HEK293 (cell line): ENCODE data around the gene SLC36A4.

Experiments used
- CTCF ChIA-PET: fragments of 350-600 bp; formaldehyde crosslinking; extraction: SDS; loops from one replicate; lab custom pipeline; 2021; ENCODE audit warnings: antibody characterized with exemption; lab: Yijun Ruan, JAX
- POLR2A ChIA-PET: fragments of 300-600 bp; formaldehyde crosslinking; extraction: SDS; loops from one replicate; lab custom pipeline; 2020; ENCODE audit warnings: antibody characterized with exemption, inconsistent platforms; lab: Yijun Ruan, JAX
- H3K27ac ChIP-seq: fragments of 200-500 bp; sonication (Bioruptor generic); 2 replicates; pipeline ENCODE4 v1.5.1; 2014; ENCODE audit warnings: low read depth, low read length, control low read depth, inconsistent platforms; ENCODE audit errors: extremely low read depth
- H3K36me3 ChIP-seq, 2 experiments: fragments of 200-500 bp in 1 of 2; sonication (Bioruptor generic) in 1 of 2; 1 replicate in 1 of 2; 2 replicates in 1 of 2; pipeline ENCODE4 v1.5.1; 2014 to 2017; ENCODE audit warnings: inconsistent platforms in 2 of 2, low read length in 2 of 2; ENCODE audit not compliant: control insufficient read depth in 2 of 2, insufficient read depth in 1 of 2
- H3K4me1 ChIP-seq: fragments of 200-500 bp; sonication (Bioruptor generic); 2 replicates; pipeline ENCODE4 v1.5.1; 2014; ENCODE audit warnings: mild to moderate bottlenecking, low read length, inconsistent platforms; ENCODE audit not compliant: control insufficient read depth, insufficient read depth
- H3K4me3 ChIP-seq: 2 replicates; pipeline ENCODE4 v1.5.1; 2011; ENCODE audit warnings: low read depth, mild to moderate bottlenecking, control low read depth, low read length, moderate library complexity
- H3K9me3 ChIP-seq: fragments of 200-500 bp; sonication (Bioruptor generic); 2 replicates; pipeline ENCODE4 v1.5.1; 2014; ENCODE audit warnings: low read depth, low read length, inconsistent platforms; ENCODE audit not compliant: control insufficient read depth, insufficient read depth
- GLI2 ChIP-seq: fragments of 450-650 bp; formaldehyde crosslinking; IDR thresholded peaks from 2 replicates; pipeline ENCODE4; 2017; ENCODE audit warnings: missing biosample characterization, missing genetic modification characterization, low read depth, borderline replicate concordance
- KLF1 ChIP-seq: fragments of 450-650 bp; formaldehyde crosslinking; IDR thresholded peaks from 2 replicates; pipeline ENCODE4 v1.5.1; 2016; ENCODE audit warnings: missing biosample characterization, missing genetic modification characterization
- SP3 ChIP-seq: fragments of 450-650 bp; formaldehyde crosslinking; IDR thresholded peaks from 2 replicates; pipeline ENCODE4 v1.5.1; 2016; ENCODE audit warnings: missing biosample characterization, missing genetic modification characterization
- ZBTB21 ChIP-seq: fragments of 450-650 bp; formaldehyde crosslinking; IDR thresholded peaks from 2 replicates; pipeline ENCODE4 v1.5.1; 2017; ENCODE audit warnings: missing biosample characterization, missing genetic modification characterization
- ZNF202 ChIP-seq: fragments of 450-650 bp; formaldehyde crosslinking; IDR thresholded peaks from 2 replicates; pipeline ENCODE4 v1.5.1; 2016; ENCODE audit warnings: missing biosample characterization, missing genetic modification characterization, borderline replicate concordance
- ZNF223 ChIP-seq: fragments of 450-650 bp; formaldehyde crosslinking; IDR thresholded peaks from 2 replicates; pipeline ENCODE4 v1.5.1; 2016; ENCODE audit warnings: missing biosample characterization, missing genetic modification characterization
- ZNF248 ChIP-seq: fragments of 450-650 bp; formaldehyde crosslinking; IDR thresholded peaks from 2 replicates; pipeline ENCODE4 v1.5.1; 2017; ENCODE audit warnings: missing biosample characterization, missing genetic modification characterization
- ZNF341 ChIP-seq: fragments of 450-650 bp; formaldehyde crosslinking; IDR thresholded peaks from 2 replicates; pipeline ENCODE4; 2016; ENCODE audit warnings: low read depth, missing biosample characterization, missing genetic modification characterization
- ZNF37A ChIP-seq: fragments of 450-650 bp; IDR thresholded peaks from 2 replicates; pipeline ENCODE4 v1.5.1; 2018; ENCODE audit warnings: missing biosample characterization, missing genetic modification characterization
- ZNF394 ChIP-seq: fragments of 450-650 bp; formaldehyde crosslinking; IDR thresholded peaks from 2 replicates; pipeline ENCODE4 v1.5.1; 2016; ENCODE audit warnings: missing biosample characterization, missing genetic modification characterization, mild to moderate bottlenecking, moderate library complexity, borderline replicate concordance
- ZNF426 ChIP-seq: fragments of 450-650 bp; formaldehyde crosslinking; IDR thresholded peaks from 2 replicates; pipeline ENCODE4 v1.5.1; 2017; ENCODE audit warnings: missing biosample characterization, missing genetic modification characterization, mild to moderate bottlenecking, inconsistent platforms, moderate library complexity
- ZNF544 ChIP-seq: fragments of 450-650 bp; formaldehyde crosslinking; IDR thresholded peaks from 2 replicates; pipeline ENCODE4 v1.5.0; 2017; ENCODE audit warnings: missing biosample characterization, missing genetic modification characterization
- ZNF629 ChIP-seq: fragments of 450-650 bp; formaldehyde crosslinking; IDR thresholded peaks from 2 replicates; pipeline ENCODE4 v1.5.1; 2017; ENCODE audit warnings: missing biosample characterization, missing genetic modification characterization
- ZNF677 ChIP-seq: fragments of 450-650 bp; IDR thresholded peaks from 2 replicates; pipeline ENCODE4 v1.5.0; 2018; ENCODE audit warnings: missing biosample characterization, mild to moderate bottlenecking, missing genetic modification characterization, moderate library complexity
- ZNF76 ChIP-seq: fragments of 450-650 bp; formaldehyde crosslinking; IDR thresholded peaks from 2 replicates; pipeline ENCODE4; 2016; ENCODE audit warnings: low read depth, missing biosample characterization, missing genetic modification characterization, borderline replicate concordance
- ZNF777 ChIP-seq: fragments of 450-650 bp; formaldehyde crosslinking; IDR thresholded peaks from 2 replicates; pipeline ENCODE4 v1.5.1; 2017; ENCODE audit warnings: missing biosample characterization, missing genetic modification characterization, borderline replicate concordance
- ZNF837 ChIP-seq: fragments of 450-650 bp; formaldehyde crosslinking; IDR thresholded peaks from 2 replicates; pipeline ENCODE4 v1.5.1; 2016; ENCODE audit warnings: missing biosample characterization, missing genetic modification characterization
- ZSCAN23 ChIP-seq: fragments of 450-650 bp; formaldehyde crosslinking; IDR thresholded peaks from 2 replicates; pipeline ENCODE4 v1.5.1; 2016; ENCODE audit warnings: missing biosample characterization, missing genetic modification characterization
- TF ChIP-seq, protein P1 (sequence below): fragments of 450-650 bp; formaldehyde crosslinking; IDR thresholded peaks from 2 replicates; pipeline ENCODE4 v1.5.0; 2017; ENCODE audit warnings: missing biosample characterization, missing genetic modification characterization, borderline replicate concordance
- TF ChIP-seq, protein P2 (sequence below): fragments of 450-650 bp; formaldehyde crosslinking; IDR thresholded peaks from 2 replicates; pipeline ENCODE4 v1.5.1; 2016; ENCODE audit warnings: missing biosample characterization, missing genetic modification characterization, low read depth
- TF ChIP-seq, protein P3 (sequence below): sonication (generic); formaldehyde crosslinking; IDR thresholded peaks from 2 replicates; pipeline ENCODE4 v1.8.1; 2022; ENCODE audit warnings: mild to moderate bottlenecking, moderate library complexity, missing genetic modification reagents
- TF ChIP-seq, protein P4 (sequence below): fragments of 450-650 bp; formaldehyde crosslinking; IDR thresholded peaks from 2 replicates; pipeline ENCODE4 v1.5.1; 2016; ENCODE audit warnings: missing biosample characterization, missing genetic modification characterization
- TF ChIP-seq, protein P5 (sequence below): fragments of 450-650 bp; formaldehyde crosslinking; IDR thresholded peaks from 2 replicates; pipeline ENCODE4 v1.5.1; 2017; ENCODE audit warnings: missing biosample characterization, mild to moderate bottlenecking, missing genetic modification characterization, moderate library complexity

The SLC36A4 gene

DNA sequence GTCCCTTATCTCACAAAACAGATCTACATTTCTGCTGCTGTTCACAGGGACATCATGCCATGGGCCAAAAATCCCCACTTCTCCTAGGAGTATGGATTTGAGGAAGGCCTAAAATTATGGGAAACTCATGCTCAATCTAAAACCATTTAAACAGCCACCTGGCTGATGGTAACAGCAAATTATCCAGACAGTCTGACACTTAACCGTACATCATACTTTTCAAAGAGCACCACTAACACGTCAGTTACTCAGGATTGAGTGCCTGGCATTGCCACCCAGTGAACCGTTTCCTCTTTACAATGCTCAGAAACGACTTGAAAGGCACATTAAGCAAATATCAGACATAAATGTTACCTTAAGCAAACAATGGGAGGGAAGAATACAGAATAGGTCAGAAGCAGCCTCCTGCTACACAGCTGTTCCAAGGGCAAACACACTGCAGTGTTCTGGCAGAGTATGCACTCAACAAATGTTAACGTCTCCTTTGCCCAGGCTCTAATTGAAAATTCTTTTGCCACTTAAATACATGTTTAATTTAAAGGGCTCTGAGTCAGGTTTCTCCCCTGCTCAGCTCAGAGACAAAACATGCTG lies 18.8 kb upstream of the SLC36A4 start:
- Histone ChIP-seq H3K4me1 (no peaks in the 10 kb centered on the region), H3K36me3 (no peaks in the 10 kb centered on the region), H3K4me3 (no peak overlapping the region), H3K27ac (no peak overlapping the region), H3K9me3 (no peaks in the 10 kb centered on the region)
- ChIA-PET CTCF (no interaction called here), POLR2A (no interaction called here)
- TF ChIP-seq ZNF202 (no peak), GLI2 (tag by site-specific recombination) (no peak)

DNA sequence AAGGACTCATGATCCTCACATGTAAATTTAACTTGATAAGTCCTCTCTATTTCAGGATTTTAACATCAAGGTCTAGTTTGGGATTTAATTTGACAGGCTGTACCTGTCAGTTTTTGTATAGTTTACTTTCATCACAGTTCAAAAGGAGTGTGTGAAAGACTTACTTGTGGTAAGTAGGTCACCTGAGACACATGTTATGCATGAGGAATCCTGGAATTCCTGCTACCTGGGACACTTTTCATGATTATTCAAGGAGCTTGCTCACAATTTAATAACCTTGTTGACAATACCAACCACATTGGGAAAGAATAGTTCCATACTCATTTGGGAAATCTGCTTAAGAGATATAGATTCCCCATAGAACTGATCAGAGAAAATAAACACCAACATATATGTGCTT lies 15.8 kb upstream of the SLC36A4 start:
- no peaks in the 10 kb centered on the region for H3K4me1 ChIP-seq
- CTCF ChIA-PET: interaction anchor here (0.5 to 0.9 kb wide), 3 partner anchors 10 to 970 kb away, joined by 3 to 4 read pairs (median 4); no protein-coding TSS in a partner anchor
- POLR2A ChIA-PET: no interaction called here

DNA sequence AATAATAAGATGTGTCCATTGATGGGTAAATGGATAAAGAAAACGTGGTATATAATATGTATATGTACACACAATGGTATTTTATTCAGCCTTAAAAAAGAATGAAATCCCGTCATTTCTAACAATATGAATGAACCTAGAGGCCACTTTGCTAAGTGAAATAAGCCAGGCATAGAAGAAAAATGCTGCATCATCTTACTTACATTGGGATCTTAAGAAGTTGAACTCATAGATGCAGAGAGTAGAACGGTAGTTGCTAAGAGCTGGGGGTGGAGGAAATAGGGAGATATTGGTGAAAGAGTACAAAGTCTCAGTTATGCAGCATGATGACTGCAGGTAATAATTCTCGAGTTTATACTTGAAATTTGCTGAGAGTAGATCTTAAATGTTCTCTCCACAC lies 14.3 kb upstream of the SLC36A4 start:
- Histone ChIP-seq H3K9me3 (no peaks in the 10 kb centered on the region), H3K4me3 (no peak overlapping the region), H3K36me3 (no peaks in the 10 kb centered on the region), H3K27ac (no peak overlapping the region), H3K4me1 (no peaks in the 10 kb centered on the region)
- POLR2A ChIA-PET: no interaction called here
- CTCF ChIA-PET: interaction anchor here (1.2 kb wide), 1 partner anchor 22 kb away, joined by 6 read pairs; no protein-coding TSS in a partner anchor
- no peak for TF ChIP-seq ZBTB21 (tag by site-specific recombination)
- TF ChIP-seq ZNF677: no peak
- TF ChIP-seq ZSCAN23: no peak
- TF ChIP-seq, protein P1, sequence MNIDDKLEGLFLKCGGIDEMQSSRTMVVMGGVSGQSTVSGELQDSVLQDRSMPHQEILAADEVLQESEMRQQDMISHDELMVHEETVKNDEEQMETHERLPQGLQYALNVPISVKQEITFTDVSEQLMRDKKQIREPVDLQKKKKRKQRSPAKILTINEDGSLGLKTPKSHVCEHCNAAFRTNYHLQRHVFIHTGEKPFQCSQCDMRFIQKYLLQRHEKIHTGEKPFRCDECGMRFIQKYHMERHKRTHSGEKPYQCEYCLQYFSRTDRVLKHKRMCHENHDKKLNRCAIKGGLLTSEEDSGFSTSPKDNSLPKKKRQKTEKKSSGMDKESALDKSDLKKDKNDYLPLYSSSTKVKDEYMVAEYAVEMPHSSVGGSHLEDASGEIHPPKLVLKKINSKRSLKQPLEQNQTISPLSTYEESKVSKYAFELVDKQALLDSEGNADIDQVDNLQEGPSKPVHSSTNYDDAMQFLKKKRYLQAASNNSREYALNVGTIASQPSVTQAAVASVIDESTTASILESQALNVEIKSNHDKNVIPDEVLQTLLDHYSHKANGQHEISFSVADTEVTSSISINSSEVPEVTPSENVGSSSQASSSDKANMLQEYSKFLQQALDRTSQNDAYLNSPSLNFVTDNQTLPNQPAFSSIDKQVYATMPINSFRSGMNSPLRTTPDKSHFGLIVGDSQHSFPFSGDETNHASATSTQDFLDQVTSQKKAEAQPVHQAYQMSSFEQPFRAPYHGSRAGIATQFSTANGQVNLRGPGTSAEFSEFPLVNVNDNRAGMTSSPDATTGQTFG (tag by site-specific recombination): no peak
- no peak for TF ChIP-seq ZNF629 (tag by site-specific recombination)

More for the DNA sequence above, 15.8 kb upstream of the SLC36A4 start:
- Histone ChIP-seq H3K9me3 (no peaks in the 10 kb centered on the region), H3K36me3 (no peaks in the 10 kb centered on the region), H3K4me3 (no peak overlapping the region), H3K27ac (no peak overlapping the region)
- no peak for TF ChIP-seq ZNF837
- TF ChIP-seq SP3 (tag by site-specific recombination): no peak
- TF ChIP-seq, protein P2, sequence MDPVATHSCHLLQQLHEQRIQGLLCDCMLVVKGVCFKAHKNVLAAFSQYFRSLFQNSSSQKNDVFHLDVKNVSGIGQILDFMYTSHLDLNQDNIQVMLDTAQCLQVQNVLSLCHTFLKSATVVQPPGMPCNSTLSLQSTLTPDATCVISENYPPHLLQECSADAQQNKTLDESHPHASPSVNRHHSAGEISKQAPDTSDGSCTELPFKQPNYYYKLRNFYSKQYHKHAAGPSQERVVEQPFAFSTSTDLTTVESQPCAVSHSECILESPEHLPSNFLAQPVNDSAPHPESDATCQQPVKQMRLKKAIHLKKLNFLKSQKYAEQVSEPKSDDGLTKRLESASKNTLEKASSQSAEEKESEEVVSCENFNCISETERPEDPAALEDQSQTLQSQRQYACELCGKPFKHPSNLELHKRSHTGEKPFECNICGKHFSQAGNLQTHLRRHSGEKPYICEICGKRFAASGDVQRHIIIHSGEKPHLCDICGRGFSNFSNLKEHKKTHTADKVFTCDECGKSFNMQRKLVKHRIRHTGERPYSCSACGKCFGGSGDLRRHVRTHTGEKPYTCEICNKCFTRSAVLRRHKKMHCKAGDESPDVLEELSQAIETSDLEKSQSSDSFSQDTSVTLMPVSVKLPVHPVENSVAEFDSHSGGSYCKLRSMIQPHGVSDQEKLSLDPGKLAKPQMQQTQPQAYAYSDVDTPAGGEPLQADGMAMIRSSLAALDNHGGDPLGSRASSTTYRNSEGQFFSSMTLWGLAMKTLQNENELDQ: no peak
- no peak for TF ChIP-seq KLF1 (tag by site-specific recombination)
- TF ChIP-seq ZNF248 (tag by site-specific recombination): no peak
- no peak for TF ChIP-seq ZNF341 (tag by site-specific recombination)
- no peak for TF ChIP-seq ZNF76 (tag by site-specific recombination)
- no peak for TF ChIP-seq ZNF223 (tag by site-specific recombination)
- TF ChIP-seq ZNF544 (tag by site-specific recombination): no peak
- TF ChIP-seq, protein P3, sequence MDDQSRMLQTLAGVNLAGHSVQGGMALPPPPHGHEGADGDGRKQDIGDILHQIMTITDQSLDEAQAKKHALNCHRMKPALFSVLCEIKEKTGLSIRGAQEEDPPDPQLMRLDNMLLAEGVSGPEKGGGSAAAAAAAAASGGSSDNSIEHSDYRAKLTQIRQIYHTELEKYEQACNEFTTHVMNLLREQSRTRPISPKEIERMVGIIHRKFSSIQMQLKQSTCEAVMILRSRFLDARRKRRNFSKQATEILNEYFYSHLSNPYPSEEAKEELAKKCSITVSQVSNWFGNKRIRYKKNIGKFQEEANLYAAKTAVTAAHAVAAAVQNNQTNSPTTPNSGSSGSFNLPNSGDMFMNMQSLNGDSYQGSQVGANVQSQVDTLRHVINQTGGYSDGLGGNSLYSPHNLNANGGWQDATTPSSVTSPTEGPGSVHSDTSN (CRISPR knock-in tag): no peak
- no peak for TF ChIP-seq GLI2 (tag by site-specific recombination)
- no peak for TF ChIP-seq ZNF677
- TF ChIP-seq, protein P4, sequence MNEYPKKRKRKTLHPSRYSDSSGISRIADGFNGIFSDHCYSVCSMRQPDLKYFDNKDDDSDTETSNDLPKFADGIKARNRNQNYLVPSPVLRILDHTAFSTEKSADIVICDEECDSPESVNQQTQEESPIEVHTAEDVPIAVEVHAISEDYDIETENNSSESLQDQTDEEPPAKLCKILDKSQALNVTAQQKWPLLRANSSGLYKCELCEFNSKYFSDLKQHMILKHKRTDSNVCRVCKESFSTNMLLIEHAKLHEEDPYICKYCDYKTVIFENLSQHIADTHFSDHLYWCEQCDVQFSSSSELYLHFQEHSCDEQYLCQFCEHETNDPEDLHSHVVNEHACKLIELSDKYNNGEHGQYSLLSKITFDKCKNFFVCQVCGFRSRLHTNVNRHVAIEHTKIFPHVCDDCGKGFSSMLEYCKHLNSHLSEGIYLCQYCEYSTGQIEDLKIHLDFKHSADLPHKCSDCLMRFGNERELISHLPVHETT (tag by site-specific recombination): no peak
- no peak for TF ChIP-seq ZNF777
- TF ChIP-seq, protein P5, sequence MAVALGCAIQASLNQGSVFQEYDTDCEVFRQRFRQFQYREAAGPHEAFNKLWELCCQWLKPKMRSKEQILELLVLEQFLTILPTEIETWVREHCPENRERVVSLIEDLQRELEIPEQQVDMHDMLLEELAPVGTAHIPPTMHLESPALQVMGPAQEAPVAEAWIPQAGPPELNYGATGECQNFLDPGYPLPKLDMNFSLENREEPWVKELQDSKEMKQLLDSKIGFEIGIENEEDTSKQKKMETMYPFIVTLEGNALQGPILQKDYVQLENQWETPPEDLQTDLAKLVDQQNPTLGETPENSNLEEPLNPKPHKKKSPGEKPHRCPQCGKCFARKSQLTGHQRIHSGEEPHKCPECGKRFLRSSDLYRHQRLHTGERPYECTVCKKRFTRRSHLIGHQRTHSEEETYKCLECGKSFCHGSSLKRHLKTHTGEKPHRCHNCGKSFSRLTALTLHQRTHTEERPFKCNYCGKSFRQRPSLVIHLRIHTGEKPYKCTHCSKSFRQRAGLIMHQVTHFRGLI (tag by site-specific recombination): no peak
- no peak for TF ChIP-seq ZNF394 (tag by site-specific recombination)
- no peak for TF ChIP-seq ZNF37A
- TF ChIP-seq ZNF426 (tag by site-specific recombination): no peak
